HG02623 (cell line): ENCODE measurements around the gene SLC27A4.

ENCODE experiments used
- ATAC-seq: cut with Tn5 transposase; IDR thresholded peaks from one replicate; pipeline ENCODE4 v1.9.1; 2021; ENCODE audit warnings: moderate library complexity; ENCODE audit not compliant: unreplicated experiment

The SLC27A4 gene

GRCh38 chr9:128339761-128340690 lies at the start of gene SLC27A4:
Gene SLC27A4, plus strand, starts transcription at chr9:128340527. Its CDS starts 2,606 bp downstream, at chr9:128343133.
- ATAC-seq = peak; percentile 87

DNA sequence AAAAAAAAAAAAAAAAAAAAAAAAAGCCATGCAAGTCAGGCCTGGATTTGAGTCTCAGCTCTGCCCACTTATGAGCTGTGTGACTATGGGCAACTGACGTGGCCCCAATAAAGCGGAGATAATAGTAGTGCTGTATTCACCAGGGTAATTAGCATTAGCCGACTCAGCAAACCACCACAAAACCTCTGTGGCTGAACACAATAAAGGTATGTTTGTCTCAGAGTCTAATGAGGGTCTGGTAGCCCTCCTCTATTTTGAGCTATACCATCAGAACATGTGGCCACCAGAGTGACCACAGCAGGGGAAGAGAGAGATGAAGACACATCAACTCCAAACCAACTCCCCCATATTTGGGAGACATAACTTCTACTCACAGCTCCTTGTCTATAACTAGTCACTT lies 48.3 kb upstream of the SLC27A4 start:
- ATAC-seq = no peak

DNA sequence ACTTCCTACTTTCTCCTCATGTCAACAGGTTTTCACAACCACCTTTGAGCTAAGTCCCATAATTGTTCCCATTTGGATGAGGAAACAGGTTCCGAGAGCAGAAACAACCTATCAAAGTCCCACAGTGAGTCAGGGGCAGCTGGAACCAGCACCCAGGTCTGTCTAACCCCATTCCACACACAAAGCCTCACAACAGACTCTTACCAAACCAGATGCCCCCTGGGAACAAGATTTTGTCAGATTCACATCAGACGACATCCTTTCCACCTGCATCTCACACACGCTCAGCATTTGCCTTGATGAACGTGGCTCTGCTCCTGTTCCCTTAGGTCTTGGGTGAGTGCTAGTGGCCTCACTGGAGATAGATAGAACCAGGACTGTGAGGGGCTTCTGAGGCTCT lies 47.2 kb upstream of the SLC27A4 start:
- no peak for ATAC-seq

DNA sequence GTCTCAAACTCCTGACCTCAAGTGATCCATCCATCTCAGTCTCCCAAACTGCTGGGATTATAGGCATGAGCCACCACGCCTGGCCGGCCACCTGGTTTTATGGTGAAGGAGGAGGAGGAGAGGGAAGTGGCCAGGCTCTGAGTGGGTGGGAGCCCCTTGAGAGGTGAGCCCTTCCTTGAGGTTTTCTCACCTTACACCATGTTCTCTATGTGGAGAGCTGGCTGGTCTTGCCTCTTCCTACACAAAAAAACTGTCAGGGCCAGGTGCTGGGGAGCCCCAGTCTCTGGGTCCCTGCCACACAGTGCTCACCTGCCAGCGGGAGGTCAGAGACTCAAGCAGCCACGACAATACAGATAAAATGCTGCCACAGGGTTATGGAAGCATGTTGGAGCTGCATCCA lies 46.2 kb upstream of the SLC27A4 start:
- no peak for ATAC-seq

GRCh38 chr9:128296340-128297220 lies 43.7 kb upstream of the SLC27A4 start:
- ATAC-seq = no peak

- no peak for ATAC-seq
Observed at GRCh38 chr9:128297221-128297773, 43.0 kb upstream of the SLC27A4 start.

- no peak for ATAC-seq
Observed at GRCh38 chr9:128298535-128299482, 41.5 kb upstream of the SLC27A4 start.

GRCh38 chr9:128304136-128304970 lies 36.0 kb upstream of the SLC27A4 start:
- no peak for ATAC-seq

DNA sequence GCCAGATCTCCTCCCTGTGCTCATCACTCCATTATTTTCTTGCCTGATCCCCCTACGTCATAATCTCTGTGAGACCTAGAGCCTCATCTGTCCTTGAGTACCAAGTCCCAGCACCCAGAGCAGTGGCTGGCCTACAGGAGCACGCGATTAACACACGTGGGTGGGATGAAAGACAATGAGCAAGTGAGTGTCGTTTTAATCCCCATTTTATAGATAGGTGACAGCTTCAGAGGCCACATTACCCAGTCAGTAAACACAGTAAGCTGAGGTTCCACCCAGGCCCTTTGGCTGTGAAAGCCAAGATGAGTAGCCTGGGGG lies 35.4 kb upstream of the SLC27A4 start:
- ATAC-seq = no peak

DNA sequence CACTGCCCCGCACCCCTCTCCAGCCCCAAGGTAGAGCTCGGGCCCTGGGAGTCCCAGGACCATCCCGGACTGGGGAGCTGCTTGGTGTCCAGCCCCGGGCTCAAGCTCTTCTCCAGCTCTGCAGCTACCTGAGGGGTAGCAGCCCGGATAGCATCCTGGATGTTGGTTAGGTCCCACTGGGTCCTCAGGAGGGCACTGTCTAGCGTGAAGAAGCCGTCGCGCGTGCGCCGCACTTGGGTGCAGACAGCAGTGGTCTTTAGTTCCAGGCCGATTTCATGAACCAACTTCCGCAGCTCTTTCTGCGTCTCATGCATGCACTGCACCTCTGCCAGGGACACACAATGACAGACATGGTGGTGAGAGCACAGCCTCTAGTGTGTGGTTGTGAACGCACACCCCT lies 30.8 kb upstream of the SLC27A4 start:
- ATAC-seq = no peak

GRCh38 chr9:128310461-128310860 lies 29.9 kb upstream of the SLC27A4 start:
- no peak for ATAC-seq

DNA sequence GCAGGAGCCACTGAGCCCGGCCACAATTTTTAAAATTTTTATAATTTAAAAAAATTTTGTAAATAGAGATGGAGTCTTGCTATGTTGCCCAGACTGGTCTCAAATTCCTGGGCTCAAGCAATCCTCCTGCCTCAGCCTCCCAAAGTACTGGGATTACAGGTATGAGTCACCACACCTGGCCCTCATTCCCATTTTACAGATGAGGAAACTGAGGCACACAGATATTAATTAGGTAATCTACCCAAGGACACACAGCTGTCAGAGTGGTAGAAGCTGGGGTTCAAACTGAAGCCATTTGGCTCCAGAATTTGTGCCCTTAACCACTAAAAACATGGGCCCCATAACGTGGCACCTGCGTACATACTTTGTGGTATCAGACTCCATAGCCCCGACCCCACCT lies 25.6 kb upstream of the SLC27A4 start:
- ATAC-seq = no peak

- ATAC-seq = no peak
Observed at GRCh38 chr9:128316421-128316820, 23.9 kb upstream of the SLC27A4 start.

GRCh38 chr9:128317629-128318028 lies 22.7 kb upstream of the SLC27A4 start:
- ATAC-seq = no peak

DNA sequence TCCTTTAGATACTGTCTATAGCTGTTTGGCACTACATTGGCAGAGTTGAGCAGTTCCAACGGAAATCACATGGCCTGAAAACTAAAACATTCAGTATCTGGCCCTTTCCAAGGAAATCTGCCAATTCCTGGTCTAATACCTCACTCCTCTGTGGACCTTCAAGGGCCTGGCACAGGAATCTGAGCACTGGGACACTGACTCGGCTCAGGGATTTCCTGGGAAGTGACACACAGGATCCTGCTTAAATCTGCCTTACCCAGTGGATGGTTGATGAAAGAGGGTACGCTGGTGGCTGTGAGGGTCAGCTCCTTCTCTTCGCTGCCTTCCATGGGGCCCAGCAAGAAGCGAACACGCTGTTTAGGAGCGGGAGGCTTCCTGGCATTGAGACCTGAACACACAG lies 19.0 kb upstream of the SLC27A4 start:
- no peak for ATAC-seq

DNA sequence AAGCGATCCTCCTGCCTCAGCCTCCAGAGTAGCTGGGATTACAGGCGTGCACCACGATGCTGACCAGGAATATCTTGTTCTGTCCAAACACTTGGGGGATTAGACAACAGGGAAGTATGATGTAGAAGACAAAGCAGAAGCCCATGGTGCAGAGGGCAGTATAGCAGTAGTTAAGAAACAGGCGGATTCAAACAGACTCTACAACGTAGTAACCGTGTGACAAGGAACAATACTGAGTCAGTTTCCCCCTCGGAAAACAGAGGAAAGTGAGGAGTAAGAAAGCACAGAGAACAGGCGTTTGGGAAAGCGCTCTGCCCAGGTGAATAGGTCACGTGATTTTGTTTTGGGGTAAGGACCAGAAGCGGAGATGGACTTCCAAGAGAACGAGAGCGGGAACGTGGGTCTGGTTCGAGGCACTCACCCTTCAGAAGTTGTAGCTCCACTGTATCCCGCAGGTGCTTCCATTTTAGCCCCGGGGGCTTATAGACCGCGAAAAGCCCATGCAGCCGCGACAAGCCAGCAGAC lies 18.4 kb upstream of the SLC27A4 start:
- peak; percentile 15 for ATAC-seq

DNA sequence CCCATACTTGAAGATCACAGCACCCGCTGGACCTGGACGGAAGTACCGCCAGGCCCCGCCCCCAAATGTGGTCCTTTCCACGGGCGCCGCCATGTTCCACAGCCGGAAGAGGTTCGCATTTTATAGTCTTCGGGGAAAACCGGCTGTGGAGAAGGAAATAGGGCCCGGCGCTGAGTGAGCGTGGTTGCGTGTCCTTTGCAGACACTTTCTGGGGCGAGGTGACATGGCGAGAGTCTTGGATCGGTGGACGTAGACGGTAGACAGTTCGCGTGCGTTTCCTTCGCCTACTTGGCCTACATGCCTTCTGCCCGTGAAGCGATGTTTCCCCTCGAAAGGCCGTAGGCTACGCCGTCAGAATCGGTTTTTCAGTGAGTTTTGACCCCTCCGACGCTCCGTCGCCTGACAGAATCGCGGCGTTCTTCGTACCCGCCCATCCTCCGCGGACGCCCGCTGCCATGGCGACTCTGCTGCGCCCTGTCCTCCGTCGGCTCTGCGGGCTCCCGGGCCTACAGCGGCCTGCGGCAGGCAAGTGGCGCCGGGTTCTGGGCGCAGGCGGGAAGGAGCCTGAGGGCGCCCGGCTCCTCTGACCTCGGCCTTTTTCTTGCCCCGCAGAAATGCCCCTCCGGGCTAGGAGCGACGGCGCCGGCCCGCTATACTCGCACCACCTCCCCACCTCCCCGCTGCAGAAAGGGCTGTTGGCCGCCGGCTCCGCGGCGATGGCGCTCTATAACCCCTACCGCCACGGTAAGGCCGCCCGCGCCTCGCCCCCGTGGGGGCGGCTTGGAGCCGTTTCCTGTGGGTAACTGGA lies 17.7 kb upstream of the SLC27A4 start, which contains the start of the genes COQ4 and TRUB2:
Gene COQ4, plus strand, starts transcription at position 436 of the 808 bp plus-strand sequence. Its CDS starts 20 bp downstream, at position 456.
Gene TRUB2, minus strand, starts transcription at position 44 of the 808 bp plus-strand sequence. Its CDS starts 39 bp downstream, at position 5.
- ATAC-seq = peak; percentile 64

GRCh38 chr9:128323212-128323730 lies 17.1 kb upstream of the SLC27A4 start:
- no peak for ATAC-seq
